Pancreas (tissue), 10 donors: ENCODE data around the gene FAM114A2. TPM values are rescaled to one million over a fixed set of nuclear protein-coding genes. Genes with fewer than 3 reads are reported as not detected.
A peak's percentile ranks its signal among the peaks of the same experiment; 100 is the strongest.

Experiments used
- ATAC-seq, 4 donors: fragments of 200-7000 bp; cut with Tn5 transposase; one replicate each; pipeline versions ENCODE4 v1.8.0 to v1.9.1; 2020; ENCODE audit warnings: mild to moderate bottlenecking in 4 of 4, moderate library complexity in 4 of 4
- DNase-seq, 6 donors: peaks; one replicate each; pipeline ENCODE4 v3.0.0-alpha.2; 2020
- FAIRE-seq: peaks from 2 replicates; lab custom pipeline; 2012; peaks lifted over from hg19 to GRCh38; lab: Jason Lieb, UNC
- H3K27ac ChIP-seq, 4 donors: fragments of 200-600 bp; sonication (generic); 1 replicate in 3 of 4; 2 replicates in 1 of 4; pipeline versions ENCODE4 v1.5.0 to v1.8.0; 2020
- H3K27me3 ChIP-seq, 4 donors: fragments of 200-600 bp; one replicate each; pipeline ENCODE4 v1.8.0; 2021
- H3K36me3 ChIP-seq, 3 donors: fragments of 200-600 bp; sonication (generic) in 1 of 3; one replicate each; pipeline versions ENCODE4 v1.5.0 to v1.8.0; 2020 to 2021
- H3K4me1 ChIP-seq, 3 donors: fragments of 200-600 bp; one replicate each; pipeline ENCODE4 v1.8.0; 2021
- H3K4me3 ChIP-seq, 4 donors: fragments of 200-600 bp; sonication (generic) in 2 of 4; one replicate each; pipeline versions ENCODE4 v1.5.0 to v1.8.0; 2020 to 2021
- H3K9me3 ChIP-seq, 4 donors: fragments of 200-600 bp; one replicate each; pipeline ENCODE4 v1.8.0; 2021
- CTCF ChIP-seq, 4 donors: fragments of 200-600 bp; sonication (generic) in 3 of 4; IDR thresholded peaks; one replicate each; pipeline versions ENCODE4 v1.5.0 to v1.8.0; 2021; ENCODE audit warnings: antibody characterized with exemption in 4 of 4
- WGBS, 2 donors: extraction: QIAGEN DNeasy Blood & Tissue Kit; methylation state at CpG; one replicate each; pipeline ENCODE4 v1.1.7; 2013; 5-methylcytosine and 5-hydroxymethylcytosine counted together
- intact Hi-C, 3 donors: fragments of 100-400 bp; cut with DNase I; formaldehyde crosslinking; loops; one replicate each; pipeline versions ENCODE4 v1.11.1 to v1.14.2; 2022
- polyA plus RNA-seq, 2 donors: library from polyadenylated mRNA; stranded (reverse); fragments of 200-250 nt; gene quantifications; one replicate each; pipeline ENCODE4 v1.2.3, GENCODE V29; 2013
- total RNA-seq, 6 donors: library from RNA; stranded (reverse); fragmentation: NEBNext Ultra II Directional in 4 of 6; extraction: Animal tissue kit (Norgen Biotek cat#: 25700) in 4 of 6; gene quantifications; one replicate each; pipeline versions ENCODE4 v1.2.1 to v1.2.4, GENCODE V29; 2021 to 2023
- donor health status: healthy with polysubstance abuse.
- donor health status: DM: no; HTN: no; CAD: no; lungs with moderate emphysema.
- donor health status: DM: no; HTN: no; CAD: no.
- donor health status: control.
- donor health status: control.
- donor health status: Bipolar disorder and iron deficiency.
- donor health status: DM: yes; HTN: yes; CAD: no.
- donor health status: DM: no; HTN: no; CAD: no.
- donor health status: DM: no; HTN: no; CAD: no.
- donor health status: DM: yes; HTN: yes; CAD: no.

The FAM114A2 gene
- total and polyA plus RNA-seq, 8 donors = 7.2 to 37.2 (median 22.1) TPM

GRCh38 chr5:154000703-154001102, 38.0 kb downstream of the FAM114A2 start:
- no peak for TF ChIP-seq CTCF (IDR thresholded peaks at IDR 0.05)
- Histone ChIP-seq H3K4me3 (no peak overlapping the region), H3K27ac (no peak overlapping the region), H3K27me3 (no peaks in the 10 kb centered on the region), H3K4me1 (peaks cover 0 to 3% (median 0%) of the 10 kb centered on the region in 3 donors), H3K9me3 (no peaks in the 10 kb centered on the region), H3K36me3 (no peaks in the 10 kb centered on the region)
- intact Hi-C loops = no loop called here
- ATAC-seq (no peak), DNase-seq (no peak), FAIRE-seq (peak; percentile 5)

GRCh38 chr5:153999995-154000394, 38.7 kb downstream of the FAM114A2 start:
- intact Hi-C loops = no loop called here
- Histone ChIP-seq H3K9me3 (no peaks in the 10 kb centered on the region), H3K4me3 (no peak overlapping the region), H3K27ac (no peak overlapping the region), H3K36me3 (no peaks in the 10 kb centered on the region), H3K27me3 (no peaks in the 10 kb centered on the region), H3K4me1 (peaks cover 0 to 3% (median 0%) of the 10 kb centered on the region in 3 donors)
- FAIRE-seq = no peak
- DNase-seq = no peak
- TF ChIP-seq CTCF (IDR thresholded peaks at IDR 0.05) = no peak
- ATAC-seq = no peak
- 93 to 99% methylated on average over 3 of the region's 3 CpGs for WGBS, 2 donors

- no peak for ATAC-seq
- 97 to 100% methylated on average over 1 of the region's 1 CpG for WGBS, 2 donors
- Histone ChIP-seq H3K9me3 (no peaks in the 10 kb centered on the region), H3K4me3 (no peak overlapping the region), H3K27me3 (no peaks in the 10 kb centered on the region), H3K4me1 (peaks cover 0 to 3% (median 0%) of the 10 kb centered on the region in 3 donors), H3K27ac (no peak overlapping the region), H3K36me3 (no peaks in the 10 kb centered on the region)
- no peak for DNase-seq
- no peak for FAIRE-seq
- no peak for TF ChIP-seq CTCF (IDR thresholded peaks at IDR 0.05)
- intact Hi-C loops = no loop called here
These were observed 39.9 kb downstream of the FAM114A2 start for GRCh38 chr5:153998768-153999167.

GRCh38 chr5:153998010-153998409, 40.7 kb downstream of the FAM114A2 start:
- Histone ChIP-seq H3K27me3 (no peaks in the 10 kb centered on the region), H3K27ac (no peak overlapping the region), H3K36me3 (peaks cover 0 to under 1% (median 0%) of the 10 kb centered on the region in 3 donors), H3K9me3 (no peaks in the 10 kb centered on the region), H3K4me1 (peaks cover 0 to 3% (median 0%) of the 10 kb centered on the region in 3 donors), H3K4me3 (no peak overlapping the region)
- no peak for TF ChIP-seq CTCF (IDR thresholded peaks at IDR 0.05)
- ATAC-seq = no peak
- intact Hi-C loops = no loop called here
- no peak for FAIRE-seq
- DNase-seq = no peak
- WGBS, 2 donors = 58 to 68% methylated on average over 1 of the region's 1 CpG

GRCh38 chr5:153991168-153991567, 47.5 kb downstream of the FAM114A2 start:
- ATAC-seq = no peak
- no peak for DNase-seq
- Histone ChIP-seq H3K27ac (no peak overlapping the region), H3K9me3 (no peaks in the 10 kb centered on the region), H3K36me3 (peaks cover 0 to 11% (median 0%) of the 10 kb centered on the region in 3 donors), H3K4me1 (no peaks in the 10 kb centered on the region), H3K27me3 (no peaks in the 10 kb centered on the region), H3K4me3 (no peak overlapping the region)
- no peak for FAIRE-seq
- TF ChIP-seq CTCF (IDR thresholded peaks at IDR 0.05) = no peak
- intact Hi-C loops = no loop called here
